HG03575 (cell line): Measurements from ENCODE around the gene FMN1.

Experiments
- ATAC-seq: cut with Tn5 transposase; IDR thresholded peaks from one replicate; pipeline ENCODE4 v1.9.1; 2021; ENCODE audit not compliant: unreplicated experiment, insufficient number of reproducible peaks, low FRiP score; ENCODE audit errors: extremely low read depth

Gene FMN1

GRCh38 chr15:32794973-32795372 lies 399.5 kb downstream of the FMN1 start:
- ATAC-seq: no peak

DNA sequence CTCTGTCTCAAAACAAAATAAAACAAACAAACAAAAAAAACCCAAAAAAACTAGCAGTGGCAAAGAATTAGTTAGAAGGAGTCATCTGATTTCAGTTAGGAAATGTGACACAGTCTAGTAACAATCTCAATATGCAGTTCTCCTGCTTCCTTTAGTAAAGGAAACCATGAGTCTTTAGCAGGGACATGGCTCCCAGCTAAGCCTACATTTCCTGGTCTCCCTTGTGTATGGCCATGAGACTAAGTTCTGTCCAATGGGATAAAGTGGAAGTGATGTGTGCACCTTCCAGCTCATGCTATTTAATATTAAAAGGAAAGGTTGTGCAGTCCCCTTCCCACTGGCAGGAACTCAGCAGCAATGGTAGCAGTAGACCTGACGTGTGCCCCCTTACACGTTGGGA lies 402.1 kb downstream of the FMN1 start:
- no peak for ATAC-seq

DNA sequence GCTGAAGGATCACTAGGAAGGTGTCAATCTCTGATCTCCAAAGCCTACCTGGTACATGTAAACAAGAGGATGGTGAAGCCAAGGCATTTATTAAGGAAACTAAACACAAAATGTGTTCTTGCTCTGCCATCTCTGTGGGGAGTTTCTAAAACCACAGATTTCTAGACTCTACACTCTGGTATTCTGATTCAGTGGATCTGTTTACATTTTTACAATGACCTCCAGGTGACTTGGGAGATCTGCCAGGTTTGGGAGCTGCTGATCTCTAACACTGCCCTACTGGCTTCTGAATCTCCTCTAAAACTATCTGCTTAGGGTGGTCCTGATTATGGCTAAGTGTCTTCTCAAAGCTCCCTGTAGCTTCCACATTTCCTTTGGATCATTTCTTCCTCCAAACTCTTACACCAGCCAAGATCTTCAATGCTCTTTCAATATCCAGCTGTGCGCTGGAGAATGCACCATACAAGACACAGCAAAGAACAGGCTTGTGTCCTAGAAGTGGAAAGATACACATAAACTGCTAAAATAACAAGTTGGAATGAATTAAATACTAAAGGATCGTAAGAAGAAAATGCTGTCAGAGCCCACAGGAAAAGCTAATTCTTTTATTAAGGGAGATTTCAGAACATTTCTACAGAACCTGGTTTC lies 404.0 kb downstream of the FMN1 start:
- no peak for ATAC-seq

- ATAC-seq: no peak
Observed at GRCh38 chr15:32787949-32788348, 406.6 kb downstream of the FMN1 start.

DNA sequence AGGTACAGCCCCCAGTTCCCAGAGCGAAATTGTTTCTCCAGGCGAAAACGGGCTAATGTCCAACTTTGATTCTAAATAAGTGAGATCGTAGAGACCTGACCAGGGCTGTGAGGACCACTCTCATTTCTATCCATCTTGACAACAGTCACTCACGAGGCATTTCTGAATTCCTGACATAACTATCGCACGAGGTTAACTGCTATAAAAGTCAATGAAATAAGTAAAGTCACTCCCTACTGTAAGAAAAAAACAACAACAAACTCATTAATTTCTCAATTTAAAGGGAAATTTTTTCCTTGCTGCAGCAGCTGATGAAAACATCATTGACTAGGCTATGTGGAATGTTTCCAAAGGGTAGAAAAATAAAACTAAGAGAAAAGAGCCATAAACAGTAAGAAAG lies 407.6 kb downstream of the FMN1 start:
- ATAC-seq: no peak

DNA sequence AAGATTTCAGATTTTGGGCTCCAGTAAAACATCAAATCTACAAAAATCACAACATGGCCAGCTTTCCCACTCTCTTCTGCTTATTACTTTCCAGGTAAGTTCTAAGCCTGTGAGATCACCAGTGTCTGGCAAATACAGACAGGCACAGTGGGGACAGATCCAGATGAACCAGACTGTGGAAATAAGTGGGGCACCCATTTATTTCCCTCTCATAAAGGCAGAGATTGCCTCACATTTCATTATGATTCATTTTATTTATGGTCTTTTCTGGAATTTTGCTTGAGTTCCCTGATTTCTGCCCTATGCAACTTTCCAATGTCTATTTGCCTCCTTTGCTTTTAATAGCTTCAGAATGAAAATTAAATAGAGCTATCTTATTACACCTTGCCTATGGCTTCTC lies 409.9 kb downstream of the FMN1 start:
- no peak for ATAC-seq

DNA sequence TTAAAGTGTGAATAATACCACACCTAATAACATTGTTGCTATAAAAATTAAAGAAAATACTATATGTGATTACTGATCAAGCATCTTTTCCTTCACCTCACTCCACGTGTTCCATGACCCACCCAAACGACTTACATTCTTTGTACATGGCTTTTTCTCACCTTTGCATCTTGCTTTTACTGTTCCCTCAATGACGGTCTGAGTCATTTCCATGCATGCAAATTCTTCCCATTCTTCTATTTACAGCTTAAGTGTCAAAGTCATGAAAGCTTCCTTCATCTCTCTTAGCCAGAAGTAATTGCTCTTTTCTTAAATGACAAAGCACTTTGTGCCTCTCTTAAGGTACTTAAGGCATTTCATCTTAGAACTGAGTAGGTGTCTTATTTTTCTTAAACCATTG lies 412.7 kb downstream of the FMN1 start:
- ATAC-seq: no peak

- ATAC-seq: no peak
Observed at GRCh38 chr15:32778391-32779176, 415.9 kb downstream of the FMN1 start.

GRCh38 chr15:32775103-32775502 lies 419.4 kb downstream of the FMN1 start:
- no peak for ATAC-seq

DNA sequence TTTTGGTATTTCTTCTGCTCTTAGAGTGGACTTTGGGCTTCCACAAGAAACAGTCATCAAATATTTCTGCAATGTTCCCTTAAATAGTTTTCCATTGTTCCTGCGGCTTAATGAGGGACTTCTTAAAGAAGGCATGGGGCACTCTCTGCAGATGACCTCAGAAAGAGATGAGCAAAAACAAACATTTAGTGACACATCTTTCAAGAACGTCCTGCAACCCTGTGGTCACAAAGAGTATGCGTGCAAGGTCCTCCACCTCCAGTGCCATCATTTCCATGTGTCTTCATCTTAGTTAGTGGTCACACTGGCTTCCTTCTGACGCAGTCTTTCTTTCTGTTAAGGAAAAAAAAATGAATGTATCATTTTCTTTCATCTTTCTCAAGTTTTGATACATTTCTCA lies 420.5 kb downstream of the FMN1 start:
- no peak for ATAC-seq

DNA sequence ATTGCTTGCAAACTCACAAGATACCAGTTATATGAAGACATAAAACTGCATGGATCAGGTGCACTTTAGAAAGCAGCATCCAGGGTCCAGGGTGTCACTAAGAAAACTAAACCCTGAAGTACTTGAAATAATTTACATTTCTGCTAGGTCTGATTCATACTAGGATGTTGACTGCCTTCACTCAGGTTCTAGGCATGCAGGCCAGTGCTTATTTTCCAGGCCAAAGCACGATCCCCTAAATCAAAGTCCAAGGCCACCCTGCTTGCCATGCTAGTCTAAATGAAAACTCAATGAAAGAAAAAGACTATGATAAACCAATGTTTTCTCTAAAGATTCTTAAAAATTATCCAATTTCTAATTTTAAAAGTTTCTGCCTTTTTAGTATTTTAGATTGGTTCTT lies 427.3 kb downstream of the FMN1 start:
- no peak for ATAC-seq

- ATAC-seq: no peak
Observed at GRCh38 chr15:32766101-32766500, 428.4 kb downstream of the FMN1 start.

GRCh38 chr15:32765236-32765635 lies 429.3 kb downstream of the FMN1 start:
- ATAC-seq: no peak

DNA sequence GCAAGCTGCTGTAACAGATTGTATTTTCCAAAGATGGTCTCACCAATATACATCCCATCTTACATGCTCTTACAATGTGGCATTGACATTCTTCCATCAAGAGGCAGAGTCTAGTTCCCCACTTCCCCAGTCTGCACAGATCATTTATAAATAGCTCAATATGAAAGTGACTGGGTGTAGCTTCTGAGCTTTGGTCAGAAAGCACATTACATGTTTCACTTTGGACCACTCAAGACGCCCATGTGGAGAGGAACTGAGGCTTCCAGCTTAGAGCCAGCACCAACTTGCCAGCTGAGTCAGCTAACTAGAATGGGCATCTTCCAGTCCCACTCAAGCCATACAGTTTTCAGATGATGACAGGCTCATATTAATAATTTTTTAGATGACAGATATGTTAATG lies 431.2 kb downstream of the FMN1 start:
- no peak for ATAC-seq

- ATAC-seq: no peak
Observed at GRCh38 chr15:32757426-32757825, 437.1 kb downstream of the FMN1 start.

DNA sequence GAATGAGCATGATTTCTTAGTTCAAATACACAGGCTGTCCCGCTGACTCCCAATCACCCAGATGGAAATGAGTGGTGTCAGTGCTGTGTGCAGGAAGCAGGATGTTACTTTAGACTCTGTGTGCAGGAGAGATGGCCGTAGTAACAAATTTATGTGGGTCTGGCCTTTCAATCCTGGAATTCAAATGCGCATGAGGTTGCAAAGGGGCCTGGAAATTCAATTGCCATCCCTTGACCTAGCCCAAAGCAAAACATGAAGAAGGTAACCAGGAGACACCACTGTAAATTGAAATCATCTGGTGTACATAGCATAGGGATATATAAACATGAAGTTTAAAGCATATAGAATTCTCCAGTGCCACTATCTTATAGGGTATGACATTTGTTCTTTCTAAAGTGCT lies 443.5 kb downstream of the FMN1 start:
- no peak for ATAC-seq

DNA sequence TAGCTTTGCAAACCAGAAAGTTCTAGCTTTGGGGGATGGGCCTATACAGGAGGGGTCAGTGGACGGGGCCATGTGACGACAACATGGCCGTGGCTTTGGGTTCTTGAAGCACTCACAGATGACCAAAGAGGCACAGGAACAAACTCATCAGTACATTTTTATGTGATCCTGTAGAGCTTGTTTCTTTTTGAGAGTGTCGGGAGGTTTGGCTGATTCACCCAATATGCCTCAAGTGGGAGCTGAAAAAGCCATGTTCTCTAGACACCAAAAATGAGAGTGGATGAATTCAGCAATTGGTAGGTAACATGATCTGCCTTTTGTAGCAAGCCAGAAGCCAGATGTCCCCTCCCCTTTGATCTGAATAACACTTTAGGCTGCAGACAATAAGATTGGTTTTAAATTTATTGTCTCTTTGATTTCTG lies 446.6 kb downstream of the FMN1 start:
- no peak for ATAC-seq

DNA sequence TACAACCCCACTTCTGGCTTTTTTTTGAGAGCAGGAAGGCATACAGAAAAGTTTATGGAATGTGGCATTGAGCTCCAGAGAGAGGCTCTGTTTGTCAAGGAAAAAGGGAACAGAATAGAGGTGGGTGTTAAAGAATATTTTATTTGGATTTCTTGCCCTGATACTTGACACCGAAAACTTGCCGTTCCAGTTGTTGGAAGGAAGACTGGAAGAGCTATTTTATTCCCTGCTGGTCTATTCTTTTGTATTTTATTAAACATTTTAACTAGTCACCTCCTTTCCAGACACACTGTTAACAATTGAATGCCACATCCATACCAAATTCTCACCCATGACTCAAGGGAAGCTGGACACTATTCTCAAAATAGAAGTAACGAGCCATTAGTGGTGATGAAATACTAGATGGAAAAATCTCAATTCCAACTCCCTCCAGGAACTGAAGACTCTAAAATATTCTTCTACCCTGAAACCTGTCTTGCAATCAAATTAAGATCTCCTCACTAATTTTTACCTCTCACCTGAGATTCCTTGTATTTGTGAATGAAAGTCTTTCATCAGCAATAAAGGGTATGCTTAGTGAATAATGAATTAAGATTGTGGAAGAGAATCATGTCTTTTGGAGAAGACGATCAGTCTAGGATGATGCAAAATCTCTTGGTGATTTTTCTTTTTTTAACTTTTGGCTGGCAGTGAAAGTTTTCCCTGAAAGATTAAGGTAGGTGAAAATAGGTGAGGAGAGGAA lies 448.2 kb downstream of the FMN1 start:
- ATAC-seq: no peak

DNA sequence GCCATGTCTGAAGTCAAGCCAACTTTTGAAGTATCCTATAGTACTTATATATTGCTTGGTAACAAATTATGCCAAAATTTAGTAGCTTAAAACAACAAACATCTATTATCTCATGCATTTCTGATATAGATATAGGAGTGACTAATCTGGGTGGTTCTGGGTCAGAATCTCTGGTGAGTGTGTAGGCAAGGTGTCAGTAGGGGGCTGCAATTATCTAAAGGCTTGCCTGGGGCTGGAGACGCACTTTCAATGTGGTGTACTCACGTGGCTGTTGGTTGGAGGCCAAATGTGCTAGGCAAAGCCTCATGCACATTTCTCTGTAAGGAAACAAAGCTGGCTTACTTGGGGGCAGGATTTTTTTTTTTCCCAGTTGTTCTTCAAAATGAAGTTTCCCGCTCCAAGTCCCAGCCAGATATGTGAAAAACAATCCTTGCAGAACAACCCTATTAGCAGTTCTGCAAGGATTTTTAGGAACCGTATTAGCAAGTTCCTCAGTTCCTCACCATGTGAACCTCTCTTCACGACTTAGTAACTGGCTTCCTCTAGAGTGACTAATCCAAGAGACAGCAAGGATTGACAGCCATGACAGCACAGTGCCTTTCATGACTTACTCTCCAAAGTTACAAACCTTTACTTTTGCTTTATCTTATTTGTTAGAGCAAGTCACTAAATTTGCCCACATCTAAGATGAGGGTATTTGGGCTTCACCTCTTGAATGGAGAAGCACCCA lies 450.9 kb downstream of the FMN1 start:
- ATAC-seq: no peak
